Stimulated activated CD8-positive, alpha-beta memory T cell treated with anti-CD3 and anti-CD28 coated beads, Interleukin-7, amount 100 ng/mL, for 48 hours (primary cell): Measurements from ENCODE around the gene BABAM2.
"Not testable (repeated sequence)": the region's sequence is repeated elsewhere in the genome, so short reads cannot be mapped to it uniquely, and the experiment has no call there.

Experiments
- DNase-seq, 2 donors: peaks; one replicate each; pipeline ENCODE4 v3.0.0-alpha.2; 2020; ENCODE audit warnings: low read depth in 1 of 2; ENCODE audit errors: extremely low read depth in 1 of 2

Gene BABAM2

DNA sequence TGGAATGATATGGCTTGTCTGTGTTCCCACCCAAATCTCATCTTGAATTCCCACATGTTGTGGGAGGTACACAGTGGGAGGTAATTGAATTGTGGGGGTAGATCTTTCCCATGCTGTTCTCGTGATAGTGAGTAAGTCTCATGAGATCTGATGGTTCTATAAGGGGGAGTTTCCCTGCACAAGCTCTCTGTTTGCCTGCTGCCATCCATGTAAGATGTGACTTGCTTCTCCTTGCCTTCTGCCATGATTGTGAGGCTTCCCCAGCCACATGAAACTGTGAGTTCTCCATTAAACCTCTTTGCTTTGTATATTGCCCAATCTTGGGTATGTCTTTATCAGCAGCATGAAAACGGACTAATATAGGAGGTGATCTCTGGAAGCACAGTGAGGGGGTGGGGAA lies 78.4 kb downstream of the BABAM2 start:
- not testable (repeated sequence) for DNase-seq

DNA sequence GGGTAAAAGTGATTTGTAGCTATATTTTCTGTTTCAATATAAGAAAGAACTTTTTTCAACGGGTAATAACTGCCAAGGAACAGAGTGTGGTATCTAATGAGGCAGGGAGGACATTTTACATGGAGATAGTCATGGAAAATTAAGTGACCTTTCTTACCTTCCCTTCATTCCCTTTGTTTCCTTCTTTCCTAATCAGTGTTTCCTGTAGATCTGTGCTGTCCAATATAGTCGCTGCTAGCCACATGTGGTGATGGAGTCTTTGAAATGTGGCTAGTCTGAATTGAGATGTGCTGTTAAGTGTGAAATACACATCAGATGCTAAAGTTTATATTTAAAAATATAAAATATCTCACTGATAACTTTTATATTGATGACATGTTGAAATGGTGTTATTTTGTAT lies 81.8 kb downstream of the BABAM2 start:
- no peak for DNase-seq

DNA sequence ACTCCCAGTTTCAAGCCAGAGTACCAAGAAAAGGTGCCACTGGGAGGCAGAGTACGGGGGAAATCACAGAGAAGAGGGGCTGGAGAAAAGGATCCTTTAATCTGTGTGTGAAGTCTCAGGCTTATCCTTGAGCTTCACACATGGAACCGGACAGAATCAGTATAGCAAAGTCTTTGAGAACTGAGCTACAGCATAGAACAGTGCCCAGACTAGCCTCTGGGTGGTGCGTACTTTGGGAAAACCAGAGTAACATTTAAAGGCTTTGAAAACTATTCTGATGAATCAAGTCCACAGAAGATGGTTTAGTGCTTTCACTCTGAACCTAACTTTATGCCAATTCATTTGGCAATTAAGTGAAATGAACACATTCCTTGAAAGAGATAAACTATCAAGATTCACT lies 83.1 kb downstream of the BABAM2 start:
- no peak for DNase-seq

DNA sequence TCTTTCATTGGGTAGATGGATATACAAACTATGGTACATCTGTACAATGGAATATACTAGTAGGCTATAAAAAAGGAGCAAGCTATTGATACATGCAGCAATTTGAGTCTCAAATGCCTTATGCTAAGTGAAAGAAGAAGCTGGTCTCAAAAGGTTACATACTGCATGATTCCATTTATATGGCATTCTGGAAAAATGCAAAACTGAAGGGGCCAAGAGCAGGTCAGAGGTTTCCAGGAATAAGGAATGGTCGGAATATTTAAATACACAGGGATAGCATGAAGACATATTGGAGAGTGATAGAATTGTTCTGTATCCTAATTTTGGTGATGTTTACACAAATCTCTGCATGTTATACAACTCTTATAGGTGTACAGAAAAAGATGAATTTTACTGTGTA lies 85.8 kb downstream of the BABAM2 start:
- no peak for DNase-seq

DNA sequence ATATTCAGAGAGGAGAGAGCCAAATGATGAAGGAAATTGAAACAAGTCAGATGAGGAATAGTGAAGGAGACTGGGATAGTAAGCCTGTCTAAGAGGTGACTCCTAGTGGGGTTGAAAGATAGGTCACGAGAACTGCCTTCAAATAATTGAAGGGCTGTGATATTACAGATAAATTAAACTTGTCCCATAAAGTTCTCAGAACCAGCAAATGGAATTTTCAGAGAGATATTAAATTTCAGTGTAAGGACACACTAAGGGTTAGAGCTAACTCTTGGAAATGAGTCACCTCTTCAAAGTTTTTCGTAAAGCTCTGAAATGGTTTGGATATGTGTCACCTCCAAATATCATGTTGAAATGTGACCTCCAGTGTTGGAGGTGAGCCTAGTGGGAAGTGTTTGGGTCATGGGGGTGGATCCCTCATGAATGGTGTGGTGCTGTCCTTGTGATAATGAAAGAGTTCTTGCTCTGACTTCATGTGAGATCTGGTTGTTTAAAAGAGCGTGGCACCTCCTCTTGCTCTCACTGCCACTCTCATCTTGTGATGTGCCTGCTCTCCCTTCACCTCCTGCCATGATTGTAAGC lies 87.3 kb downstream of the BABAM2 start:
- peak in 1 of 2 donors; percentile 59 for DNase-seq

DNA sequence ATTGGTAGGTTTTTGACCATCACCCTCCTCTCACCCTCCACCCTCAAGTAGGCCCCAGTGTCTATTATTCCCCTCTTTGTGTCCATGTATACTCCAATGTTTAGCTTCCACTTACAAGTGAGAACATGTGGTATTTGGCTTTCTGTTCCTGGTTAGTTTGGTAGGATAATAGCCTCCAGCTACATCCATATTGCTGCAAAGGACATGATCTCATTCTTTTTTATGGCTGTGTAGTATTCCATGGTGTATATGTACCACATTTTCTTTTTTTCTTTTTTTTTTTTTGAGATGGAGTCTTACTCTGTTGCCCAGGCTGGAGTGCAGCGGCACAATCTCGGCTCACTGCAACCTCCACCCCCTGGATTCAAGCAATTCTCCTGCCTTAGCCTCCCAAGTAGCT lies 88.2 kb downstream of the BABAM2 start:
- DNase-seq, result not testable (repeated sequence)

DNA sequence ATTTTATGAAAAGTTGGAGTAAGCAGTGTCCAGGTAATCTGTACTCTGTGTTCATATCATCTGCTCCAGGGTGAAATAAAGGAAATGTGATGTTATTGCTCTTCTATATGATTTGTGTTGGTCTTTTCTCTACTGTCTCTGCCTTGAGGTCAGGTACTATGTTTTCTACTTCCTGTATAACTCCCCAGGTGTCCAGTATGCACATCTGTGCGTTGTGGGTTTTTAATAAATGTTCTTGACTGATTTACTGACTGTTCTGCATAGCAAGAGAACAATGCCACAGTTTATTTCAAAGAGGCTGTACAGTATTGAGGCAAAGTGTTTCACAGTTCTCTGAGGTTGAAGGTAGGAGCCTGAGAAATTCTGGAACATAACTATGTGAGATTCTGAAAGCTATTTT lies 89.7 kb downstream of the BABAM2 start:
- no peak for DNase-seq

DNA sequence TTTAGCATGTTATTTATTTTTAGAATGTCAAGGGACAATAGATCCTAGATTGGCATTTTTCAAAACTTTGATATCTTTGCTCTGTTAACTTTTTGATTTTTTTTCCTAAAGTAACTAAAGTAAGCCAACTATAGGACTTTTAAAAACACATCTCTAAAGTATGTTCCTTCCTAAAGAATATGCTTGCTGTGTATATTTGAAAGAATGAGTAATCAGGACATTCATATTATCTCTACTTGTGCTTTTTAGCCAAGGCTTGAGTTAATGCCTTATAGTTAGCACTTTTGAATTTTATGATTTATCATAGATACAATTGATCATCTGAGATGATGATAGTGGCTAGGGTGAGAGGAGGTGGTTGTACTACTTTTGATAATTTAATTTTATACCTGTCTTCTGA lies 93.6 kb downstream of the BABAM2 start:
- no peak for DNase-seq

DNA sequence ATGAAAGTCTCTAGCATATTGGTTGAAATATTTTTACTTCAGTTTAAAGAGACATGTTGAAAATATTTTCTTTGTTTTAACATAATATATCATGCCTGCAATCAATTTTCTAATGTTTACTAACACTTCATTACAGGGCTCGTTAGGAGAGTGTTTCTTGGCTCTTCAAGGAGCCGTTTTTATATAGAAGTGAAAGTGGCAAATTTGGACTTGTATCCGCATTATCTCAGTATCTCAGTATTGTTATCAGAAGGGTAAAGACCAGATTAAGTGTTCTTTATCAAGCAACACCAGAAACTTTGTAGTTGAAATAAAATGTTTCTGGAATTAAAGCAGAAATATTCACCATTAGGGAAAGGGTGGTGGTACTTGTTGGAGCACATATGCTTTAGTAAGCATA lies 97.8 kb downstream of the BABAM2 start:
- DNase-seq, result no peak

DNA sequence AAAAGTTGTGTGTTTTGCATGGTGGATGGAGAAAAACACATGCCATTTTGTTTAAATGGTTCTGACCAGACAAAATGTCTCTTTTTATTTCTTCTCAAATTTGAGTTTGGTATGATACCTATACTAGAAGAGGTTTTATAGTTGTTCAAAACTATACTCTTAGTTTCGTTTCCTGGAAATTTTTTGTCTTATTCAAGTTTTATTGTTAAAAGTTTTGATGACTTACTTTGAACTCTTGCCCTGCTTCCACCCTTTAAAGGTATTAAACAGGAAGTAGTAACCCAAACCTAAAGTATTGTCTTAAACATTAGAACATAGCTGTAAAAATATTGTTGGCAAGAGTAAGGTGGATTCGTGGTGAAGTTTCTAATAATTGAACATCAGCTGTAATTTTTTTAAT lies 98.2 kb downstream of the BABAM2 start:
- no peak for DNase-seq

DNA sequence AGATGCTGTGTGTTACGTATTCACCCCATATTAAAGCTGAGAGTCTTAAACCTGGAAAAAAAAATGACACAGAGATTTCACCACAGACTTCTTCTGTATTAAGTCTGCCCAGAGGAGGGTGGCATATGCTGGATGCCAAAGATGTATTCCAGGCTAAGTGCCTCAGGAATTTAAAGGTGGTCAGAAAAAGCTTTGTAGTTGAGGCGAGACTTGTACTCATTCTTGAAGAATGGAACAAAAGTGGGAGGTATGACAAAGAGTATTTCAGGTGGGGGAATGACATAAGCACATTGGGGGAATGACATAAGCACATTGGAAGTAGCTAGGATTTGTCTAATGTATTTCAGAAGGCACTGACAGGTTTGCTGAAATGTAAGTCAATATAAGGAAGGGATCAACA lies 98.6 kb downstream of the BABAM2 start:
- DNase-seq, result no peak

DNA sequence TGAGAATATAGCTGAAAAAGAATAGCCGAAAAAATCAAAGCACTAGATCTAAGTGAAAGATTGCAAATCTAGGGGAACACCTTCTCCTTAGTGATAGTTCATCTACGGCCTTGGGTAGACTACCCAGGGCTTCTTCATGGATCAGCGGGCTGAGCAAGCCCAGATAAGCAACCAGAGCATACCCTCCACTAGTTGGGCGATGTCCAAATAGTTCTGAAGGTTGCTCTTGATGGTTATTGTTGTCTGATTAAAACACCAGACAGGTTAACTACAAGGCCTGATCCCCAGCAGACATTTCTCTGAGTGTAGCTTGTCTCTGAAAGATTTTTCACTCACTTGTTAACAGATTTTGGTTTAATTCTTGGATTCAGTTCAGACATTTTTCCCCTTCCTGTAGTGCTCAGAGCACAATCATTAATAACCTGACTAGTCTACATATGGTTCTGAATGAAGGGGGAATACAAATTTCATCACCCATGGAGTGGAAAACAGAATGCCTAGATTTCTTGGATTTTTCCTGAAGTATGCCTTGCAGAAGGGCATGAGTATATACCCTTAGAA lies 99.6 kb downstream of the BABAM2 start:
- no peak for DNase-seq

DNA sequence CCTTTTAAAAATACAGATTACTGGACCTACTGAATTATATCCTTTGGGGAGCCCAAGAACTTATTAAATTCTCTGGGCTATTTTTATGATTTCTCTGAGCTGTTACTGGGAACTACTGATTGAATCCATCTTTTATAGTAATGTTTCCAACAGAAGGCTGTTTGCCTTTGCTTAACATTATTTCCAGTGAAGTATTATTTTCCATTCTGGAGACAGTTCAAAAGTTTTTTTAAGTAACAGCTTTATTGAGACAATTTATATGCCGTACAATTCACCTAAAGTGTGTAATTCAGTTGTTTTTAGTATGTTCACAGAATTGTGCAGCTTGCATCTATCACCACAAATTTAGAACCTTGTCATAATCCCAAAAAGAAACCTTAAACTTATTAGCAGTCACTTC lies 100.6 kb downstream of the BABAM2 start:
- DNase-seq, result no peak

DNA sequence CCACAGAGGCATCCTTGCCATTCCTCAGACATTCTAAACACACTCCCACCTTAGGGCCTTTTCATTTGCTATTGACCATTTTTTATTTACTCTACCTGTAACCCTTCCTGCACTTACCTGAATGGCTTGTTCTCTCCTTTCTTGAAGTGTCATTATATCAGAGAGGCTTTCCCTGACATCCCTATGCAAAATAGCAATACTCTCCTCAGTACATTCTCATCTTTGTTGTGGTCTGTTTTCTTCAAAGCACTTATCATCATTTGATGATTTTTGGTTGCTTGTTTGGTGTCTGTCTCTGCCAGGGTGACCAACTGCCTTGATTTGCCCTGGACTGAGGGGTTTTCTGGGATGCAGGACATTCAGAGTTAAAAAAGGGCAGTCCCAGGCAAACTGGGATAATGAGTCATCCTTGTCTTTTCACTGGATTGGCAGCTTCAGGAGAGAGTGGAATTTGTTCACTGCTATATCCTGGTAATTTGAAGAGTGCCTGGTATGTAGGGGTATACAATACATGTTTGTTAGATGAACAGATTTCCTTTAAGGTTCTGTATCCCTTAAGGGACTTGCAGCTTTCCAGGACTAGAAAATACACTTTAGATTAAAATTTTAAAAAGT lies 102.4 kb downstream of the BABAM2 start:
- DNase-seq, result no peak

DNA sequence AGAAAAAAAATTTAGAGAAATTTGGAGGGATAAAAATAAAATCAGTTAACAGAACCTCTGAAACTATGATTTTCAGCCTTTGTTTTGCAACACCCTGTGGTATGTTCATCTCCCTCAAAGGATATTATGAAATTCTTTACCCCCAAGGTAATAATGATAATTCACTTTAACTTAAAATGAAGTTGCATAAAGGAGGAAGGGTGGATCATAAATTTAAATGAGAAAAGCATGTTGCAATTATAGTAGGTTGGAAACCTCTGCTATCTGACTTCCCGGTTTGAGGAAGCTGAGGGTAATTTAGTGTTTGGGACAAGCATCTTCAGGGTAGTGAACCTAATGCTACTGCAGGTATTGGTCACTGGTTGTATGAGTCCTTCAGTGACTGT lies 102.9 kb downstream of the BABAM2 start:
- DNase-seq, result no peak

DNA sequence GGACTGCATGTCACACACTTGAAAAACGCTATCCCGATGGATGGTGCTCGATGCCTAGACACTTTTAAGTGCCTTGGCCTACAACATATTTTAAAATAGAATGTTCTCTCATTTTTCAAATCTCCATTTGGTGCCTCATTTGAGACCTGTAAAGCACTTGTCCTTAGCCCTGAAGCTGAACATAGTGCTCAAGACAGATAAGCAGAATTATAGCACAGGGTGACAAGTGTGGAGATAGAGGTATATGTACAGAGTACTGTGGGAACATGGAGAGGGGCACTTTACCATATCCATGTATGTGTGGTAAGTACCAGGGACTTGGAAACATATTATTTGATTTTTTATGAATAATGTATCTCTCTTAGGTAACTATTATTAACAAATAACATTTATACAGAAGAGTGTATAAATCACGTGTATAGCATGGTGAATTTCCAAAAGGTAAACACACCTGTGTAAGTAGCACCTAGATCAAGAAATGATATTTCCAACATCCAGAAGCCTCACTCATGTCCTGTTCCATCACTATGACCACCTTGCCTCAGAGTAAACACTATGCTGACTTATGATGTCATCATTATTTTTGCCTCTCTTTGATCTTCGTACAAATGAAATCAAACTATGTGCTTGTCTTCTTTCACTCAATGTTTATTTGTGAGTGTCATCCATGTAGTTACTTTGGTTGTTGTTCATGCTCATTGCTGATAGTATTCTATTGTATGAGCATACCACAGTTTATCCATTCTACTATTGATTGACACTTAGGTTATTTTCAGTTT lies 103.6 kb downstream of the BABAM2 start:
- DNase-seq, result no peak

DNA sequence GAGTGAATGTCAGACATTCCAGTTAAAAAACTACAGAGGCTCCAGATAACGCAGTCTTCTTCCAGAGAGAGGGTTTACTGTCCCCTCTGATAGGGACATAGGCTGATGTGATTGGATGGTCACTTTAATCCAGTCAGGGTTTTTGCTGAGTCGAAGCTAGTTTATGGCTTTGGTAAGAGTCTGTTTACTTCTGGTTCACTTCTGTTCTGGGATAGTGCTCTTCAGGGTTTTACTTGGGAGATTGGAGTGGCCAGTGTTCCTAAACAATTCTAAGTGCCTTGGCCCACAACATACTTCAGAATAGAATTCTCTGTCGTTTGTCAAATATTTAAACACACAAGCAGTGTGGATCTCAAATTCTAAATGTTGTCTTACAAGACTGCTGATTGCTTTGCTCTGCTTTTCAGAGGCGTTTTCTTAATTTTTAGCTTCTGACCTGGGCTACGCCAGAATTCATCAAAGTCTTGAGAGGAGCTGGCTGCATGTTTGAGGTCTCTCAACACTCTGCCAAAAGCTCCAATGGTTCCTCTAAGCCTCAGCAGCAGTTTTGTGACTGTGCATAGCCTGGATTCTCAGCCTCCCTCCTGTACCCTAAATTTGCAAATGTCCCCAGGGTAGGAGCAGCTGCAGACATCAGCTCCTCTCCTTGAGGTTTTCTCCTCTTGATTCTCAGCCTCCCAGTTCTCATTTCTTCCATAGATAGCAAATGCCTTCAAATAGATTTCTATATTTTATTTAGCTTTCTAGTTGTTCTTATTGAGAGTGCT lies 105.8 kb downstream of the BABAM2 start:
- no peak for DNase-seq

DNA sequence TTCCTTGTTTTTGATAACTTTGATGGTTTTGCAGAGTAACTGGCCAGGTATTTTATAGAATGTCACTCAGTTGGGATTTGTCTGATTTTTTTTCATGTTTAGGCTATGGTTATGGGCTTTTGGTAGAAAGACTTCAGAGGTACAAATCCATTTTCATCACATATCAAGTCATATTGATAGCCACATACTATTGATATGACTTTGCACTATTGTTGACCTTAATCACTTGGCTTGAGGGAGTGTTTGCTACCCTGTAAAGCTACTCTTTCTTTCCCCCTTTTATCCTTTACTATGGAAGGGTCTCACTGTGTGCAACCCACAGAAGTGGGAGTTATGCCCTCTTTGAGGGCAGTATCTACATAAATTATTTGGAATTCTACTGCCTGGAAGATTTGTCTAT lies 109.8 kb downstream of the BABAM2 start:
- no peak for DNase-seq

DNA sequence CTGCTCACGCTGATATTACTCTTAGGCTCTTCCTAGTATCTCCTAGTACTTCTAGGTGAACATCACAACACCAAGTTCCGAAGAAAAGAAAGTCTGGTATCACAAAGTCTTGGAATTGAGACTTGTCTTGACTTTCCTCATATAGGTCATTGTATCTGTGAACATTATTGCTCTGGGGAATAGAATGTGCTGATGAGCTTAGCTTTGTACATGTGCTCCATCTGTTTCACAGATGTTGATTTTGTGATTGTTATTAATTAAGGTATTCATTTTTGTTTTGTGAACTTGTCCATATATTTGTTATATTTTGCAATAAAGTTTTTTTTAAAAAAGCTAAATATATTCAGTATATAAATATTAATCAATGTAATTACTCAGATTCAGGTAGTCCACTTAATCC lies 111.7 kb downstream of the BABAM2 start:
- no peak for DNase-seq

DNA sequence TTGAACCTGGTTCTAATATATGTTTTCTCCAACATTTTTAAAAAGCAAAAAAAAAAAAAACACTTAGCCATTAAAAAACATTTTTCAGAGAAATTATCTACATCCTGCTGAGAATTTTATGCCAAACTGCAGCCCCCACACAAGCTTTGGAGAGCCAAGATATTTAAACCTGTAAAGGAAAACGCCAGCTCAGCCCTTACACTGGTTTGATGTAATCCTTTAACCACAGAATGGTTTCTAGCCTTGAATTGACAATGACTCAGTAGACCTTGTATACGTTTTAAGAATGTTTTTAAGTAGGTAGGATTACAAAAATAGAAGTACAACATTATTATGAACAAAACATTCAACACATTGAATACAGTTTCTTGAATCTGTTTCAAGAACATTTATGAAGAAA lies 113.6 kb downstream of the BABAM2 start:
- DNase-seq, result peak in 1 of 2 donors; percentile 13

DNA sequence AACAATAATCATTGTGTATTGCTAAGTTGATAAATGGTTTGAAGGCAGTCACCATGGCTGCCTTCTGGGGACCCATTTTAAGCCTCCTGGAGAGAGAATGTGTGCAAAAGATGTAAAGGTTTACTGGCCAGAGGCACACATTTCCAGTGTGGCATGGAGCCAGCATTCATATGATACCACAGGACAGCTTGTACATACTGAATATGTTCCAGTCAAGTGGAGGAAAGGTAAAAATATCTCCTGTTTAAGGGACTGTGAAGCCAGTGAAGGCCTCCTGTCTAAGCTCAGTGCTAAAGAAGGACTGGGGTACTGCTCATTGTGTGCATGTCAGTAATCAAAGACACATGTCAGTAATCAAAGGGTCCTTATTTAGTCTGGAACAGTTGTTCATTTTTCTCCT lies 119.2 kb downstream of the BABAM2 start:
- no peak for DNase-seq
